Stomach (tissue), 4 donors: ENCODE measurements around the gene KRT24.

Experiments
- CTCF ChIP-seq, 7 experiments: fragments of 450-650 bp in 4 of 7; fragments of 200-600 bp in 3 of 7; sonication (generic) in 3 of 7; IDR thresholded peaks; one replicate each; pipeline ENCODE4 v1.5.1; 2016 to 2019; ENCODE audit warnings: antibody characterized with exemption in 7 of 7, control low read depth in 2 of 7, mild to moderate bottlenecking in 1 of 7
- EP300 ChIP-seq: sonication (generic); formaldehyde crosslinking; IDR thresholded peaks from one replicate; pipeline ENCODE4 v1.6.1; 2017; ENCODE audit warnings: antibody characterized with exemption
- POLR2A ChIP-seq, 4 donors: fragments of 450-650 bp; IDR thresholded peaks; one replicate each; pipeline ENCODE4 v1.6.1; 2016; ENCODE audit warnings: antibody characterized with exemption in 4 of 4, control low read depth in 2 of 4, mild to moderate bottlenecking in 1 of 4, moderate library complexity in 1 of 4
- POLR2AphosphoS5 ChIP-seq, 3 donors: sonication (generic); formaldehyde crosslinking; IDR thresholded peaks; one replicate each; pipeline ENCODE4 v1.6.1; 2016; ENCODE audit warnings: antibody characterized with exemption in 3 of 3

GRCh38 chr17:40696651-40697072 is 6.9 kb downstream of the KRT24 start:
- TF ChIP-seq POLR2A (IDR thresholded peaks at IDR 0.05) (no peak), EP300 (no peak), CTCF (IDR thresholded peaks at IDR 0.05) (no peak), POLR2AphosphoS5 (IDR thresholded peaks at IDR 0.05) (no peak)
